Activated CD4-positive, alpha-beta T cell treated with anti-CD3 and anti-CD28 coated beads for 1 hour (primary cell): ENCODE results near the gene SERPINB7.

Experiments
- DNase-seq: peaks from one replicate; pipeline ENCODE4 v3.0.0-alpha.2; 2020

The SERPINB7 gene

DNA sequence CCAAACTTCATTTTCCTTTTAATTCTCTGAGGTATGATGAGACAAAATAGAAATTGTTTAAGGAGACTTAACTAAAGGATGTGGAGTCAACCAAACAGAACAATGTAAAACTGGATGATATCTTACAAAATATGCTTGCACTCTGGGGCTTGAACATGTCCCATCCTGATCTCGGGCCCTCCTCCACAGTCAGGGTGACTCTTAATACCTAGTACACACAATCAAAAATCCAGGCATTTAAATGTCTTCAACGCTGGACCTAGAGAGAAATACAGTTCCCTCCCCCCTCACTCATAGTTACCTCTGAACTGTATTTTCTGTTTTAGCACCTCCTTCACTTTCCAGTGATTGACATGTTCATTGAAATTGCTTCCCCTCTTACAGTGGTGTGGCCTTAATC lies 75.4 kb downstream of the SERPINB7 start:
- DNase-seq, result no peak
